Neural cell (in vitro differentiated cells): Measurements from ENCODE around the gene LINGO4. TPM values are rescaled to one million over a fixed set of nuclear protein-coding genes. Genes with fewer than 3 reads are reported as not detected.

Experiments used
- H2AFZ ChIP-seq: fragments of 200-600, 300-800 bp; sonication (generic), shearing (Covaris generic); 2 replicates; pipeline ENCODE4 v1.6.0; 2014; ENCODE audit warnings: low read depth, mild to moderate bottlenecking, antibody characterized with exemption, low read length, moderate library complexity
- H3F3A ChIP-seq: fragments of 200-600 bp; shearing (Covaris generic); 2 replicates; pipeline ENCODE4 v1.6.1; 2016; ENCODE audit warnings: mild to moderate bottlenecking, moderate library complexity, mixed read lengths, antibody characterized with exemption, low read length; ENCODE audit not compliant: insufficient read depth, poor library complexity, severe bottlenecking
- H3K27ac ChIP-seq: fragments of 200-600, 300-800 bp; sonication (generic), shearing (Covaris generic); 2 replicates; pipeline ENCODE4 v1.5.1; 2014; ENCODE audit warnings: mild to moderate bottlenecking, low read length, moderate library complexity
- H3K27me3 ChIP-seq: fragments of 300-800, 200-600 bp; sonication (generic), shearing (Covaris generic); 2 replicates; pipeline ENCODE4 v1.6.0; 2014; ENCODE audit warnings: mild to moderate bottlenecking, low read depth, low read length, moderate library complexity; ENCODE audit not compliant: insufficient read depth
- H3K36me3 ChIP-seq: fragments of 300-800, 200-600 bp; sonication (generic), shearing (Covaris generic); 2 replicates; pipeline ENCODE4 v1.5.1; 2014; ENCODE audit warnings: mild to moderate bottlenecking, antibody characterized with exemption, low read length, moderate library complexity; ENCODE audit not compliant: insufficient read depth
- H3K4me2 ChIP-seq: fragments of 300-800, 200-600 bp; sonication (generic), shearing (Covaris generic); 2 replicates; pipeline ENCODE4 v1.6.0; 2014; ENCODE audit warnings: mild to moderate bottlenecking, low read length
- H3K4me3 ChIP-seq: fragments of 300-800, 200-600 bp; sonication (generic), shearing (Covaris generic); 2 replicates; pipeline ENCODE4 v1.5.1; 2014; ENCODE audit warnings: mild to moderate bottlenecking, low read length, moderate library complexity
- H3K79me2 ChIP-seq: fragments of 200-600 bp; shearing (Covaris generic); replicated peaks from 2 replicates; pipeline ENCODE4 v1.6.0; 2014; ENCODE audit warnings: mild to moderate bottlenecking, low read length, moderate library complexity; ENCODE audit not compliant: insufficient read depth
- H3K9ac ChIP-seq: fragments of 300-800, 200-600 bp; sonication (generic), shearing (Covaris generic); 2 replicates; pipeline ENCODE4 v1.6.1; 2016; ENCODE audit warnings: mild to moderate bottlenecking, low read length, mixed read lengths
- H3K9me2 ChIP-seq: fragments of 200-600 bp; shearing (Covaris generic); 2 replicates; pipeline ENCODE4 v1.6.1; 2016; ENCODE audit warnings: mild to moderate bottlenecking, low read length, mixed read lengths; ENCODE audit not compliant: insufficient read depth
- H3K9me3 ChIP-seq: fragments of 200-600, 300-800 bp; sonication (generic), shearing (Covaris generic); 2 replicates; pipeline ENCODE4 v1.6.1; 2016; ENCODE audit warnings: mild to moderate bottlenecking, mixed run types, low read length, moderate library complexity, mixed read lengths
- H4K20me1 ChIP-seq: fragments of 200-600 bp; shearing (Covaris generic); 2 replicates; pipeline ENCODE4 v1.6.1; 2016; ENCODE audit warnings: mild to moderate bottlenecking, mixed run types; ENCODE audit not compliant: insufficient read depth
- CTCF ChIP-seq: fragments of 450-650 bp; IDR thresholded peaks from 2 replicates; pipeline ENCODE4 v1.5.1; 2014; ENCODE audit warnings: antibody characterized with exemption, mild to moderate bottlenecking, moderate library complexity; ENCODE audit not compliant: poor library complexity, severe bottlenecking
- EP300 ChIP-seq: fragments of 450-650 bp; conservative IDR thresholded peaks from 2 replicates; pipeline ENCODE4 v1.6.1; 2014; ENCODE audit warnings: antibody characterized with exemption, mild to moderate bottlenecking, moderate library complexity; ENCODE audit not compliant: poor library complexity, severe bottlenecking
- EZH2 ChIP-seq: fragments of 200-600, 300-800 bp; shearing (Covaris generic), sonication (generic); IDR thresholded peaks from 2 replicates; pipeline ENCODE4 v1.6.1; 2014; ENCODE audit warnings: antibody characterized with exemption, low read length, borderline replicate concordance, mild to moderate bottlenecking; ENCODE audit not compliant: insufficient read depth, poor library complexity, severe bottlenecking
- MXI1 ChIP-seq: fragments of 450-650 bp; conservative IDR thresholded peaks from 2 replicates; pipeline ENCODE4 v1.6.1; 2014; ENCODE audit warnings: antibody characterized with exemption, mild to moderate bottlenecking; ENCODE audit not compliant: poor library complexity, severe bottlenecking
- POLR2AphosphoS5 ChIP-seq: IDR thresholded peaks from 2 replicates; pipeline ENCODE4 v1.6.1; 2012
- RAD21 ChIP-seq: fragments of 450-650 bp; conservative IDR thresholded peaks from 2 replicates; pipeline ENCODE4 v1.6.1; 2014; ENCODE audit warnings: antibody characterized with exemption, mild to moderate bottlenecking, moderate library complexity
- REST ChIP-seq: IDR thresholded peaks from 2 replicates; pipeline ENCODE4 v1.6.1; 2012; ENCODE audit warnings: borderline replicate concordance
- SMC3 ChIP-seq: fragments of 450-650 bp; conservative IDR thresholded peaks from 2 replicates; pipeline ENCODE4 v1.6.1; 2014; ENCODE audit warnings: antibody characterized with exemption, mild to moderate bottlenecking, moderate library complexity; ENCODE audit not compliant: poor library complexity
- TAF1 ChIP-seq: IDR thresholded peaks from 2 replicates; pipeline ENCODE4 v1.6.1; 2012; ENCODE audit warnings: low read depth
- polyA plus RNA-seq: library from polyadenylated mRNA; depleted of rRNA; stranded (reverse); fragments of >200 nt; gene quantifications from 2 replicates; pipeline ENCODE4 v1.2.3, GENCODE V29; 2014

LINGO4 gene
- polyA plus RNA-seq, 1 donor from 2014 or later, result not detected

GRCh38 chr1:151790071-151790939 is 14.9 kb downstream of the LINGO4 start, which contains the start of gene TDRKH:
Gene TDRKH, minus strand, starts transcription at chr1:151790500. Its CDS starts 7,478 bp downstream, at chr1:151783022.
- Histone ChIP-seq H3K9ac (peak within 1 kb of the TSS; percentile 71), H3K27ac (peak within 1 kb of the TSS; percentile 78), H3K9me2 (no peaks in the 10 kb centered on the region), H3K79me2 (peaks cover 22% of the 10 kb centered on the region), H3F3A (no peaks in the 10 kb centered on the region), H3K9me3 (no peaks in the 10 kb centered on the region), H3K4me3 (peak within 1 kb of the TSS; percentile 85), H3K27me3 (no peaks in the 10 kb centered on the region), H3K4me2 (peak within 1 kb of the TSS; percentile 91), H3K36me3 (no peaks in the 10 kb centered on the region), H2AFZ (peak within 1 kb of the TSS; percentile 71), H4K20me1 (no peaks in the 10 kb centered on the region)
- TF ChIP-seq EZH2, result no peak
- no peak for TF ChIP-seq EP300
- peak; percentile 68 for TF ChIP-seq CTCF
- TF ChIP-seq SMC3, result peak; percentile 63
- TF ChIP-seq RAD21, result peak; percentile 43
- TF ChIP-seq MXI1, result peak; percentile 94
- TF ChIP-seq POLR2AphosphoS5, result peak; percentile 89
- TF ChIP-seq REST, result peak; percentile 48
- peak; percentile 92 for TF ChIP-seq TAF1

GRCh38 chr1:151787689-151788088 is 17.5 kb downstream of the LINGO4 start:
- H3F3A ChIP-seq, result no peaks in the 10 kb centered on the region
- H3K36me3 ChIP-seq, result no peaks in the 10 kb centered on the region

More at GRCh38 chr1:151787689-151788088, 17.5 kb downstream of the LINGO4 start:
- H4K20me1 ChIP-seq, result no peaks in the 10 kb centered on the region
- H3K79me2 ChIP-seq, result peaks cover 15% of the 10 kb centered on the region
- no peak overlapping the region for H3K9ac ChIP-seq
- no peak overlapping the region for H3K27ac ChIP-seq
- no peaks in the 10 kb centered on the region for H3K9me3 ChIP-seq
- H3K9me2 ChIP-seq, result no peaks in the 10 kb centered on the region
- no peak overlapping the region for H3K4me3 ChIP-seq
- no peak overlapping the region for H3K4me2 ChIP-seq
- H2AFZ ChIP-seq, result no peak overlapping the region
- no peaks in the 10 kb centered on the region for H3K27me3 ChIP-seq
- TF ChIP-seq RAD21, result no peak
- no peak for TF ChIP-seq POLR2AphosphoS5
- no peak for TF ChIP-seq SMC3
- no peak for TF ChIP-seq EP300
- no peak for TF ChIP-seq MXI1
- no peak for TF ChIP-seq REST
- TF ChIP-seq TAF1, result no peak
- TF ChIP-seq EZH2, result no peak
- no peak for TF ChIP-seq CTCF
